Measurements from ENCODE around the gene CD80.
"Not testable (repeated sequence)": the region's sequence is repeated elsewhere in the genome, so short reads cannot be mapped to it uniquely, and the experiment has no call there.

Gene CD80, protein sequence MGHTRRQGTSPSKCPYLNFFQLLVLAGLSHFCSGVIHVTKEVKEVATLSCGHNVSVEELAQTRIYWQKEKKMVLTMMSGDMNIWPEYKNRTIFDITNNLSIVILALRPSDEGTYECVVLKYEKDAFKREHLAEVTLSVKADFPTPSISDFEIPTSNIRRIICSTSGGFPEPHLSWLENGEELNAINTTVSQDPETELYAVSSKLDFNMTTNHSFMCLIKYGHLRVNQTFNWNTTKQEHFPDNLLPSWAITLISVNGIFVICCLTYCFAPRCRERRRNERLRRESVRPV

DNA sequence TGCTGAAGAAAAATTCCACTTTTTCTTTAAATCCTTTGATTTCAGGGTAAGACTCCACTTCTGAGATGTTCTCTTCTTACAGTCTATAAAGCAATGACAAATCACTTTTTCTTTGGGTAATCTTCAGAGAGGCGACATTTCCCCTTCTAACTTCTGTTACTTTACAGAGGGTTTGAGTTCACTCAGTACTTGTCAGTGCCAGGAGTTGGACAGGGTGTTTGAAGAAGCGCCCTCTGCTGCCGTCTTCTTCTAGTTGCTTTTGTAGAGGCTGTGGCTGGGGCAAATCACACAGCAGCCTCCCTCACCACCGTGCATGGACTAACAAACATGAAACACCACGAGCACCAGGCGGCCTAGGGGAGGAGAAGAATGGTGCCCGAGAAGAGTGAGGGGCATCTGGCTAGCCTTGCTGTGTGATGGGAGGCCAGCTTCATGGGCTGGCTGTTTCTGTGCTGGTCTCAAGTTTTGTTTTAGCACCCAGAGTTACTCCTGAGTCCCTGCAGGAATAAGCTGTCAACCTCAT is at the start of gene CD80:
CD80 (minus strand) TSS at position 174 of the 523 bp plus-strand sequence. CDS start 1,886 bp downstream, outside the sequence.
- peak in 1 of 2 donors; percentile 34 for DNase-seq (ENCODE audit: low read depth in 1 of 2, low spot score in 1 of 2)

DNA sequence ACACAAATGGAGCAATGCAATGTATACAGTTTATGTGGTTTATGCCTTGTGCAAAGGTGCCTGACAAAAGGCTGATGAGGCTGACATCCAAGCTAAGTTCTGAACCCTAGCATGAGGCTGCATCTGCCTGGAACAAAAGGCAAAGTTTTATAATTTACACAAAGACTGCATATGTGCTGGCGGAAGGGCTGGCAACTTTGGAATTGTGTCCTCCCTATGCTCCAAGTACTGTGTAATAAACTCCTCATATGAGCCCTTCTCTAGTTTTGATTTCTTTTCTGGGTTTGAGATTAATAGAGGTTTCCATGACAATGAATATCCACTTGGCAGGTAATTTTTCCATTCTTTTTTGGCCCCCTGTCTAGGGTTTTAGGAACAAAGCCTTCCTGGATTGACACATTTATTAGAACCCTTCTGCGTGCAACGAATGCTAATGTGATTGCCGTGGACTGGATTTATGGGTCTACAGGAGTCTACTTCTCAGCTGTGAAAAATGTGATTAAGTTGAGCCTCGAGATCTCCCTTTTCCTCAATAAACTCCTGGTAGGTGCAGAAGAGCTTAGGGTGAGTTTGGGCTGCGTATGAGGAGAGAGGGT is 49.1 kb upstream of the CD80 start:
- DNase-seq (ENCODE audit: low read depth in 1 of 2, low spot score in 1 of 2): no peak

DNA sequence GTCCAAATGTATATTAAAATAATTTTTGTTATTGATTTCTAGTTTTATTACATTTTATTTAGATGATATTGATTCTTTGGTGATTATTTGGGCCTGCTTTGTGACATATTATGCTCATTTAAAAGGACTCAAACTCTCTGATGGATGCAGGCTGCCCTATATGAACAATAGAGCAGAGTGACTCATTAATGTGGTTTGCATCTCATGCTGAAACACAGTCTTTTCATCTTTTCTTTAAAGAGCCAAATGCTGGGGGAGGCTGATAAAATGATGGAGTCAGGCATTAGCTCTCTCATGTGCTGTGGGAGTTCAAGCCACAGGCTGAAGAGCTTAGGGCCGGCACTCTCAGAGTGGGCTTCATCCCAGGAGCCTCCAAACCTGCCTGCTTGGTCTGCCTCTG is 45.5 kb upstream of the CD80 start:
- no peak for DNase-seq (ENCODE audit: low read depth in 1 of 2, low spot score in 1 of 2)

DNA sequence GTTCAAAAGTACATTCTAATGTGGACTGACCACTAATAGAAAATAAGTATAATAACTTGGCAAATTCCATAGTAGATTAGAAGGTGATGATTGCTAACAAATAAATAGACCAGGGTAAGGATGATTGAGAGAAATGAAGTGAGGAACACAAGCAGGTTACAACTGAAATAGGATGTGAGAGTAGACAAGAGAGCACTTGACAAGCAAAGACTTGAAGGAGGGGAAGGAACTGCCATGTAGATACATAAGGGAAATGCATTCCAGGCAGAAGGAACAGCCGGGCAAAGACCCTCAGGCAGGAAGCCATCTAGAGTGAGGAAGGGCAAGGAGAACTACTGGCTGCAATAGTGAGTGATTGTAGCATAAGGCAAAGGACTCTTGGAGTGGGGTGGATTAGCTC is 43.3 kb upstream of the CD80 start:
- no peak for DNase-seq (ENCODE audit: low read depth in 1 of 2, low spot score in 1 of 2)

DNA sequence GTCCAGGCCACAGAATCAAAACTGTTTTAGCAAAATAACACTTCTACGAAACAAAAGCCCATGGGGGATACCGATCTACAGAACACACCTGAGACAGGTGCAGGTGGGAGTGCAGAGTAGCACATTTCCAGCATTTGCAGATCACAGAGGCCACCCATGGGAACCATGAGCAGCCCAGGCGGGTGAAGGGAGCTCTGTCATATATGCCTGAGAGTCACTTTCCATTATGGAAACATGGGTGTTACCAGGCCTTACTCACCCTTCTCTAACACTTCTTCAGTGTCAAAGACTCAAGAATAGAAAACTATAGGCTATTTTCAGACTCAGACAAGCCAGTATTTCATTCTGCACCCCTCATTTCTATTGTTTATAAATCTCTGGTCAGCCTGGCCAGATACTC is 41.7 kb upstream of the CD80 start:
- DNase-seq (ENCODE audit: low read depth in 1 of 2, low spot score in 1 of 2): no peak

DNA sequence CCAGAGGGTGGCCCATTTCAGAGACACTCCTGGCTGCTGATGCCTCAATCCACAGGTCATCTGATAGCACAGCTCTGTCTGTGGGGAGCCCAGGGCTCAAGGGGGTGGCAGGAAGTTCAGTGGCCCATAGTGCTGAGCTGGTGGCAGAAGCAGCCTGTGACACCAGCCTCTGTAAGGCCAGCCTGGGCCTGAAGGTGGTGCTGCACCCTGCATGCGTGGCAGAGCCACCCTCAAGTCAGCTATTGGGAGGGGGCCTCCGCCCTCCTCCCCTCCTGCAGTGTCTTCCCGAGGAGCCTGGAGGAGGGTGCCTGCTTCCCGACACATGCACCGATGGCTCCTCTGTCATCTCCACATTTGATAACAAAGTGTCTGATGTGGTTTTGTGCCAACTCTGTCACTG is 41.3 kb upstream of the CD80 start:
- DNase-seq (ENCODE audit: low read depth in 1 of 2, low spot score in 1 of 2): no peak

DNA sequence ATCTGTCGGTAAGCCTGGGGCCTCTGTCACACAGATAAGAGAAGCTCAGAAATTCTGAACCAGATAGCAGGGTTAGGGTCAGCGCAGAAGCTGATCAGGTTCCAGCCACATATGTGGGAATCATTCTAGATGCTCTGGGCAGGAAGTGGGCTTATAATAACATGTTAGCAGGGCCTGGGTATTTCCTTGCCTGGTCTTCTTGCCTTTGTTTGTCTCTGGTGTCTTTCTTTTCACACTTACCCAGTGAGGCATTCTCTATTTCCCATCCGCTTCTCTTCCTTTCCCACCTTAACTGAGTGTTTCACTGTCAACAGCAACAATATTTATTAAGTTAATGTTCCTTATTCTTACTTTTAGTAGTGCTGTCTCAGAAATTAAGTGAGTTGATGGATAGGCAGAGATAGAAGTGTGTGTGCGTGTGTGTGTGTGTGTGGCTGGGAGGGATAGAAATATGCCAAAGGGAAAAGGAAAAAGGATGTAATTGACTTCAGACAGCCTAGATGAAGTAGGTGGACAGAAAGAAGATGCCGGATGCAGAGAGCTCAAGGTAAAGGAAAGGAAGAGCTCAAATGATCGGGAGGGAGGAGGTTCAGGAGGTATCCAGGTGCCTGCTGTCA is 40.3 kb upstream of the CD80 start:
- no peak for DNase-seq (ENCODE audit: low read depth in 1 of 2, low spot score in 1 of 2)

DNA sequence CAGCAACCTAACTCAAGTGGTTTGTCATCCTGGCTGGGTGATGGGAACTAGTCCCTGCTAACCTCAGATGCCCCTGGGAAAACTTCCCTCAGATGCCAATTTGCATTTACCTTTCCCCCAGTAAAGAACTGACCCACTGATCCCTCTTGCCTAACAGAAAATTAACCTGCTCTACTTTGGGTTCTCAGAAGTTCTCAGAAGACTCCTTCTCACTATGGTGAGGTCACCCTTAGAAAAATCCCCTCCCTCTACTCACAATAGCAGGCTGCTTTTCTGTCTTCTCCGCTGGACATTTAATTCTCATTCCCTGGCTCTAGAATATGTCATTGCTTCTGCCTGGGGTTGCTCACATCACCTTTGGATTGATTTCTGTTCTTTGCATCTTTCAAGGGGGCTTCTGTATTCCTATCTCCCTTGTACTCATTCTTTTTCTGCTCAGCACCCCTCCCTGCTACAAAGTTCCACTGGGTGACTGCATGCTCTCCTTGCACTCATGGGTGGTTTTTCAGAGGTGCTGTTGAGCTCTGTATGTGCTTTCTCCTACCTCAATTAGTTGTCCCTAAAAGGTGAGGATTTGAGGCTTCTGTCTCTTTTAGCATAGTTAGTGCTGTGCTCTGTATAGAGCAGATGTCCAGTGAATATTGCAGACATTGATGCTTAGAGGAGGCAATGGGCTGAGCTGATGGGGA is 39.1 kb upstream of the CD80 start:
- no peak for DNase-seq (ENCODE audit: low read depth in 1 of 2, low spot score in 1 of 2)

DNA sequence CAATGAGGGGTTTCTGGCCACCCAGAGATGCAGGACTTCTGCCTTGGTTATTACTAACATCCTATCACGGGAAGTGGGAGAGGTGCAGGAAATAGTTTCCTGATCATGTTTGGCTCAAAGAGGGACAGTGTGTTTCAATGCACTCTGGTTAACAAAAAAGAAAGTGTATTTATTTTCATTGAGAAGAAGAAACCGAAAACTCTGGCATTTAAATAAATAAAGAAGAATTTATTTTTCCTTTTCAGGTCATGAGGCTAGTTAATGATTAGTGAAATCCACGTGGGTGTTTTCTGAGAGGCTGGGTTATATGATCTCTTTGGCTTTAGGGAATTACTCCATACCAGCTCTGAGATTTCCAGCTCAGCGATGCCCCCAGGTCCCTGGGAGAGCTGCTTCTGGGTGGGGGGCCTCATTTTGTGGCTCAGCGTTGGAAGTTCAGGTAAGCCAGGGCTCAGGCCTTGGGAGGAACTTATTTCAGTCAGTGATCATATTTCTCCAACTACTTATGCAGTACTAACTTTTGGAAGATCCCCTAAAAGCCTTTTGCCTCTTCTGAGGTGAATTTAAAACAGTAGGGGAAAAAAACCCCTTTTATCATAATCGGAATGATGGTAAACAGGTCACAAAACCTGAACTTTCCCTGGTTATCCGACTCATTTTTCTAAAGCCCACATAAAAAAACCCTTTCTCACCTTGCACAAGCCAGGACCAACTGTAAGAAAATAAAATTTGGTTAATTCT is 38.3 kb upstream of the CD80 start, which contains the start of gene PLA1A:
PLA1A (plus strand) TSS at position 338 of the 741 bp plus-strand sequence; CDS start at position 367, 29 bp downstream.
- no peak for DNase-seq (ENCODE audit: low read depth in 1 of 2, low spot score in 1 of 2)

DNA sequence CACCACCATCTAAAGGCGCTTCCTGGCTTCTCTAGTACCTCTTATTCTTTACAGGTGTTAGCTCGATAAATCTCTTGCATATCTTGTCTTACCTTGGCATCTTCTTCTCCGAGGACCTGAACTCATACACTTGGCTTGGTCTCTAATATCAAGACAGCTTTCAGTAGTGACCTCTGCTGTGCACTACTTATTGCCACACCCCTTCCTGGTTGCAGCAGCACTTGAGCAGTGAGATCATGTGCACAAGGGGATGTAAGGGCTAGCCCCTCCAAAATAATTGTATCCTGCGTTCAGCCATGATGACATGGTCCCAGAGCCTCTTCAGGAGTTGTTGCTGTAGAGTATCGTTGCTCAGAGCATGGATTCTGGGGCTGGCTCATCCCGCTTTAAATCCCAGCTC is 37.0 kb upstream of the CD80 start:
- DNase-seq (ENCODE audit: low read depth in 1 of 2, low spot score in 1 of 2): no peak

DNA sequence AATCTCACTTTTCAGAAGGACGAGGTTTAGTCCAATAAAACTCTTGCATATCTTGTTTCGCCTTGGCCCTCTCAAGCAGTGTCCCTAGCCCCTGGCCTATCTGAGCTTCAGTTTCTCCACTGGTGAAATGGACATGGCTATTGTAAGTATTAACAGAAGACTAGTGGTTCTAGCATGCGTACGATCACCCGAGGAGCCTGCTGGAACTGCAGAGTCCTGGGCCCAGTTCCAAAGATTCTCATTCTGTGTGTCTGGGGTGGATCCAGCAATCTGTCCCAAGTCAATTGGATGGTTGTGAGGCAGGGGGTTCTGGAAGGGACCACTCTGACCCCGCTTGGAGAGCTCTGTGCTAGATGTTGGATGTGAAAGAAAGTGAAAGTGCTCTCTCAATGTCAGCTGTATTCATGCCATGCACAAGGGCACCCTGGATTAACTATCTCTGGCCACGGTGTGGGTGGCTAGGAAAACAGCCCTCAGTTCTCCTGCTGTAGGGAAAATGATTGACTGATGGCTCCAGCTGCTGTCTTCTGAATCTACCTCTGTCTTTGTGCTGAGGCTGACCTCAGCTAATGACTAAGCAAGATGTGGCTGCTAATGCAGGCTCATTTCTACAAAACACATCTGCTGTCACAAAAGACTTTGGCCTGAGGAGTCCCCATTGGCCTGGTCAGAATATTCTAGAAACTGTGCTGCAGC is 36.4 kb upstream of the CD80 start:
- DNase-seq (ENCODE audit: low read depth in 1 of 2, low spot score in 1 of 2): no peak

DNA sequence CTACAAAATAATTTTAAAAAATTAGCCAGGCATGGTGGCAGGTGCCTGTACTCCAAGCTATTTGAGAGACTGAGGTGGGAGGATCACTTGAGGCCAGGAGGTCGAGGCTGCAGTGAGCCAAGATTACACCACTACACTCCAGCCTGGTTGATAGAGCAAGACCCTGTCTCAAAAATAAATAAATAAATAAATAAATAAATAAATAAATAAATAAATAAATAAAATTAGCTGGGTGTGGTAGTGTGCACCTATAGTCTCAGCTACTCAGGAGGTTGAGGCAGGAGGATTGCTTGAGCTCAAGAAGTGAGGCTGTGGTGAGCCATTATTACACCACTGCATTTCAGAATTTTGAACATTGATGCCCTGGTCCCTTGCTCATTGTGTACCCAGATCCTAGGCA is 35.5 kb upstream of the CD80 start:
- DNase-seq (ENCODE audit: low read depth in 1 of 2, low spot score in 1 of 2): not testable (repeated sequence)

DNA sequence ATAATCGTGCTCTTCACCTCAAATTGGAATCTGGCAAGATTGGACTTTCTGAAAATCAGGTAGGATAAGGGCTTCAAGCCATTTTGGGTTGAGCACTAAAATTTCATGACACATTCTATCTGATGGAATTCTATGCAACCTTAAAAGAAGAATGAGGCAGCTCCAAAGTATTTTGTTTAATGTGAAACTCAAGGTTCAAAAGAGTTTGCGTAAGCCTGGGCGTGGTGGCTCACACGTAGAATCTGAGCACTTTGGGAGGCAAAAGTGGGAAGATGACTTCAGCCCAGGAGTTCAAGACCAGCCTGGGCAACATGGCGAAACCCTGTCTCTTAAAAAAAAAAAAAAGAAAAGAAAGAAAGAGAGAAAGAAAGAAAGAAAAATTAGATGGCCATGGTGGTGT is 34.7 kb upstream of the CD80 start:
- no peak for DNase-seq (ENCODE audit: low read depth in 1 of 2, low spot score in 1 of 2)

DNA sequence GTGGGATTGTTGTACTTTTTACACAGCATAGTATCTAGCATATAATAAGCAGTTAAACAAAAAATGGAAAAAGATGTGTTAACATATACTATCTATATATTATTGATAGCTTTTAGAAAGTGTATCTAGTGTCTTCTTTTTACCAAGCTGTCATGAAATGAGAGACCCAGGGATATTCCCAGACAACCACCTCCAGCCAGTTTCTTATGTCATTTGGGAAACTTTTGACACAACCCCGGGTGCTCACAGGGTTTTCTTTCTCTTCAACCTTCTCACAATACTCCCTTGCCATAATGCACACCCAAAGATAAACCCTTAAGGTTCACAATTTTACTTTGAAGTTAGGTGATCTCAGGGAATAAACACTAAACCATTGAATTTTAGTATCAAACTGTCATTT is 33.4 kb upstream of the CD80 start:
- no peak for DNase-seq (ENCODE audit: low read depth in 1 of 2, low spot score in 1 of 2)

DNA sequence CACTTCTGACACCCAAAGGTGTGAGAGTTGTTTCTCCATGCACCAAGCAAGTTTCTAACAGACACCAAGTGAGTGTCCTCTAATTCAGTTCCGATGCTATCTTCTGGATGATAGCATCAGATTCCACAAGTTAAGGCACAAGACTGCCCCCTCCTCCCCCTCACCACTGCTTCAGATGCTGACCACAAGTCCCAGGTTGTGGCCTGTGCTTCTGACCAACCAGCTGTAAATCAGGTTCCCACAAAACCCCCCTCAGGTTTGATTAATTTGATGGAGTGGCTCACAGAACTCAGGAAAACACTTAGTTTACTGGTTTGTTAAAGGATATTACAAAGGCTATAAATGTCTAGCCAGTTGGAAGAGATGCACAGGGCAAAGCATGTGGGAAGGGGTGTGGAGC is 31.3 kb upstream of the CD80 start:
- DNase-seq (ENCODE audit: low read depth in 1 of 2, low spot score in 1 of 2): no peak

DNA sequence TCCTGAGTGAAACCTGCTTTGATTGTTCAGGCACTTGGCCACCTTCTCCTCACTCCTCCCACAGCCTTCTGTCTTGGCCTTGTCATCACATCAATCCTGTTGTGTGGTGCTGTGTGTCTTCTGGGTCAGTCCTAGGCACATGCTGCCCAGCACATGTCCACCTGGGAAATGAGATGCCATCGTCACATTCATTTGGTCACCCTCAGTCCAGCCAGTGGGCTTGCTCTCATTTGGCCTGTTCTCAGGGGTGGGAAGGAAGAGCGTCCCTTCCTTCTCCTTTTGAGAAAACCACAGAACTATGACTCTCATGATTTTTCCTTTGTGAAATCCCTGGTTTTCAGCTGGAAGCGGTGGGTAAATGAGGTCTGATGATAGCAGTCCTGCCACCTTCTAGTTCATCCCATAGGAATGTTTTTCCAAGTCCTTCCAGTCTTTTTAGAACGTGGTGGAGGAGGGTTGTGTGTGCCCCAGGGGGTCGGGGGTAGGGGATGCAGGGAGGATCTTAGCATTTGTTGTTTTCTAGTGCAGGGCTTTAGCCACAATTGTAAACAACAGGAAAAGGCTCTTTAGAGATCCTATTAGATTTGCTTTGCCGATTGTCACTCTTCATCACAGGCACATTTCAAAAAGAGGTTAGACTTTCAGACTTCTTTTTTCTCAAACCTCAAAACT is 29.8 kb upstream of the CD80 start:
- no peak for DNase-seq (ENCODE audit: low read depth in 1 of 2, low spot score in 1 of 2)

DNA sequence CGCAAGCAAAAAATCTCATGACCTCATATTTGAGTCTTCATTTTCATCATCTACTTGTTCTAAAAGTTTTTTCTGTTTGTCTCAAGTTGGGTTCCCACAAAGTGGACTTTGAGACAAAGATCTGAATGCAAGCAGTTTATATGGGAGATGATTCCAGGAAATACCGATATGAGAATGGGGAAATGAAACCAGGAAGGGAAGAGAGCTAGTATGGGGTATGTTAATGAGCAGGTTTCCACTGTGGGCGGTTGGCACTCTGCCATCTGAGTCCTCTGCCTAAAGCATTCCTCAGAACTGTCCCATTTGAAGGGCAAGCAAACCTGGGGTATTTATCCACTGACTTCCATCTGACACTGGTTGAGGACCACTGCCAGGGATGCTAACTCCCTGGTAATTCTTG is 28.7 kb upstream of the CD80 start:
- DNase-seq (ENCODE audit: low read depth in 1 of 2, low spot score in 1 of 2): no peak

DNA sequence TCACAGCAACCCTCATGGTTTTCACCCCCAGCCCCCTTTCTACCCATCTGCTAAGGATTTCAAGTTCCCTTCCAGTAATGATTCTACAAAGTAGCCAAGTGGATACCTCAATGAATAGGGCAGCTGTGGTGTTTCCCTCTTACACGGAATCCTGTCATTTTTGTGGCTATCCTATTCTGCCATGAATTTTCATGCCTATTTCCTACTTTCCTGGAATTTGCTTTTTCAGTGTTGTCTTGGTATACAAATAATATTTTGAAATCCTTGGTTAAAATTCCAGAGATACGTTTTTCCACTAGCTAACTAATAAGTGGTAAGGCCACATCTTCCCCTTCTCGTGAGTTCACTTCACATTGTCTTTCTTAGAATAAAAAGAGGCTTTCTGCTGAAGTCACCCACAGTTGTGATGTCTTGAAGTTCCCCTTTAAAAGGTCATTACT is 27.3 kb upstream of the CD80 start:
- no peak for DNase-seq (ENCODE audit: low read depth in 1 of 2, low spot score in 1 of 2)

DNA sequence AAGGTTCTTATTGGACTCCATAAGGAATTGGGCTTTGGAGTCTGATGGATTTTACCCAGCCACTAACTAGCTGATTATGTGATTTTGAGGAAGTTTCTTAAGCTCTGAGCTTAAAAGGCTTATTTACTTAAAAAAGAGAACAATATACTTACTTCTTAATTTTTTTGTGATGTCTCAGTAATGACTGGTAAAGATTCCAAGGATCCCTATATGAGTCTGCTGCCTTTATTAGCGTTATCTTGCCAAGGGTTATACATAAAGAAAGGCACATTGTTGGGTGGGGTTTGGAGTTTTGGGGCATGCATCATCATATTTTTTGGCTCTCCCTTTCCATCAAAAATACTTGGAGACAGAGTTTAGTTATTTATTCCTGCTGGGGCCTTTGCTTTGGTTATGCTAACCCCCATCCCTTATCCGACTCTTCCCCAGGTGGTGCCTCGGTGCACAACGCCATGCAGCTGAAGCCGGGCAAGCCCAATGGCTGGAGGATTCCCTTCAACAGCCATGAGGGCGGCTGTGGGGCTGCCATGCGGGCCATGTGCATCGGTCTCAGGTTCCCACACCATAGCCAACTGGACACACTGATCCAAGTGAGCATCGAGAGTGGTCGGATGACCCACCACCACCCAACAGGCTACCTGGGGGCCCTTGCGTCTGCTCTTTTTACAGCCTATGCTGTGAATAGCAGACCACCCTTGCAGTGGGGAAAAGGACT is 26.6 kb upstream of the CD80 start:
- DNase-seq (ENCODE audit: low read depth in 1 of 2, low spot score in 1 of 2): no peak
